DMS153 treated with DMSO at 0.1 percent for 48 hours (cell line): ENCODE results near the gene ZBTB46.
A peak's percentile ranks its signal among the peaks of the same experiment; 100 is the strongest.

Experiments
- DNase-seq: peaks from one replicate; lab custom pipeline; 2025; ENCODE audit not compliant: unreplicated experiment; lab: John Stamatoyannopoulos, UW

The ZBTB46 gene

DNA sequence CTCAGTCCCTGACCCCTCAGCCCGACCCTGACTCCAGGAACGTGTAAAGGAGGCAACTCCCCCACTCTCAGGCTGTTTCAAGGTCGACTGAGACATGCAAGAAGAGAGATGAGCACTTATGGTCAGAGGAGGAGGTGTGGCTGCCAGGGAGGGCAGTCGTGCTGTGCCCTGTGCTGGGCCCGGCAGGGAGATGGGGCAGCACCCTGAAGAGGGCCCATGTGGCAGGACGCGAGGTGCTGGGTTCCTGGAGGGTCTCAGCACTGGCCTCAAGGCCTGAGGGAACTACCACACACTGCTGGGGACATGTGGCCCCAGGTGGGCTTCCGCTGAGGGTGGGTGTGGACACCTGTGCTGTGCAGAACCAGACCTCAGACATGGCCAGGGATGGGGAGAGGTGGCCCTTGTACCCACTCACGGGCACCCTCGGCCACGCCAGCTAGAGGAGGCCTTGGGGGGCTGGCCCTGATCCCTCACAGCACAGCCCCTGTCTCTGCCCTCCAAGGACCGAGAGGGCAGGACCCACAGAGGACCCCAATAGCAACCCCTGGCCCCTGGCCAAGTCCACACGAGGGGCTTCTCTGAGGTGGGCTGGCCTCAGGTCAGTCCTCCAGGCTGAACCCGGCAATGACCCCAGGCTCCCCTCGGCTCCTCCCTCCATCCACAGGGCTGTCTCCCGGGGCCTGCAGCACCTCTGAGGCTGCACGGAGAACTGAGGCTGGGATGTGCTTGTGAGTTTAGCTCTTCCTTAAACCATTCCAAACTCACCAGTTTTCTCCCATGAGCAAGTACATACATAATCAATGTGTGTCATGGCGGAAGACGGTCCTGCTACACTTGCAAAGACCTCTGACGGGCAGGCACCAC is 82.8 kb downstream of the ZBTB46 start:
- DNase-seq: no peak

DNA sequence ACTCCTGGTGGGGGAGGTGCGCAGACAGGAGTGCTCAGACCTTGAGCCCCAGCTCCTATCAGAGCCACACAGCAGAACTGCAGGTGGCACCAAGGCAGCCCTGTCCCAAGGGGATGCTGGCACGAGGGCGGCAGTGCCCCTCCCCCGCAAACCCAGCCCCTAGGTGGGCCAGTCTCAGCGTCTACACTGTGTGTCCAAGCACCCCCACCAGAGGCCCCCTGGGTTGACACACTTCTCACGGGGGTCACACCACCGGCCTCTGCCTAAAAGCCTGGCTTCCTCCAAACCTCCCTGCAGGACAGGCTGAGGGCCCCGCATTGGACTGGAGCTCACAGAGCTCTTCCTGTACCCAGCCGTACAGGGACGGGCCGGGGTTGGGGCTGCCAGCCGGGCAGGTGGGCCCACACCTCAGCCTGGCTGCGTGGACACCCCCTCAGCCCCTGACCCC is 83.4 kb downstream of the ZBTB46 start:
- DNase-seq: no peak

DNA sequence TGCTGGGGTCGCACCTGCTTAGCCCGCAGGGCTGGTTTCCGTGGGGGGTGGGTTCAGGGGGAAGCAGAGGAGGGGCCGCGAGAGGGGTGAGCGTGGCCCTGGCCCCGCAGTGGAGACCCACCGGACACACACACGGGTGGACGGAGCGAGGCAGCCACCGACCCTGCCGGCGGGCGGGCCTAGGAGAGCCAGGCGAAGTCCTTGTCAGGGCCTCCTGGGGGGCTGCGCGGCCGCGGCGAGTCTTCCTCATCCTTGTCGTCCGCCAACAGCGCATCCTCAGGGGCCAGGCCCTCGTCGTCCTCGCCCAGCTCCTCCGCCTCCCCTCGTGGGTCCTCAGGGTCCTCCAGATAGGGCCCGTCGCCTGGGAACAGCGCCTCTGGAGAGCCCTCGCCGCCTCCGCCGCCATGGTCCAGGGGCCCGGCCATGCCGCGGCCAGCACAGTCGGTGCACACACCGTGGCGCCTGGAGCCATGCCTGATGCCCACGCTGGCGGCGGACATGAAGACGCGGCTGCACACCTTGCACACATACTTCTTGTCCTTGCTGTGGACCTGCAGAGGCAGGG is 84.2 kb downstream of the ZBTB46 start:
- DNase-seq: no peak

DNA sequence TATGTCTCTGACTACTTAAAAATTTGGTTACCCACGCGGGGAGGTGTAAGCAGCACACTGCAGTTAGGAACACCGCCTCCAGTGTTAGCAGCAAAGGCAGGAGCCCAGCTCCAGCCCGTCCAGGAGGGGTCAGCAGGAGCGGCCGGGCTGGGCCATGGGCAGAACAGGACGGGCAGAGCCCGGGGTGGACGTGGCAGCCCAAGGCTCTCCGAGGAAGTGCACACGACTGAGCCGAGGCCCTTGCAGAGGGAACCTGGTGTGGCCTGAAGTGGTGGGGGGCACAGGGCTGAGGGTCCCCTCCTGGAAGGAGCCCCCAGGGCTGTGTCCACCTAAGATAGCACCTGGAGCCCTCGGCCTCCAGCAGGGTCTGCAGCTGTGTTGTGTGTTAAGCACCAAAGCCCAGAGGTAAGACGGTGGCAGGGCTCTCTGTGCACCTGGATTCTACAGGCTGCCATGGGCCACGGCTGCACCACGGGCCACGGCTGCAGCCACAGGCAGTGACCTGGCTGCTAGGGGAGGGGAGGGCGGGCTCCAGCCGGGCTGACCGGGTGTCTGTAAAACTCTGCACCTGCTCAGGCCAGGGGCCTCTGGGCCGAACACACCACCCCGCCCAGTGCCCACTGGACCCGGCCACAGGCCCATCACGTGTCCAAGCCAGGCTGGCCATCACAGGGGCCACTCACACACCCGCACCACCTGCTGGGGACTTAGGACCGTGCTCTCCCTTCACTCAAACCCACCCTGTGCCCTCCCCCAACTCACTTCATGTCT is 84.9 kb downstream of the ZBTB46 start:
- DNase-seq: no peak

DNA sequence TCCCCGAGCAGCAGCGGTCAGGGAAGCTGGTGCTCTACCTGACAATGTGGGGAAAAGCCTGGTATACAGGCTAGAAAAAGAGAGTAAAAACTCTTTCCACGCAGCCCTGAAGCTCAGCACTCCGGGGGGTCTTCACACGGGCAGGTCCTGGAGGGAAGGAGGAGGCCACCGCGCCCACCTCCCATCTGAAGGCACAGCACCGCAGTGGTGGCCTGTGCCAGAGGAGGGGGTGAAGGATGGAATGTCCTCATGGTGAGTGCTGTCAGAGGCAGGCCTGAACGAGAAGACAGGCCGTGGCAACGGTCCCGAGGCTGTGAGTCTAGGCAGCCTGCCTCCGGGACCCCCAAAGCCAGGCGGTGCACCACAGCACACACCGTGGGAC is 85.6 kb downstream of the ZBTB46 start:
- no peak for DNase-seq

DNA sequence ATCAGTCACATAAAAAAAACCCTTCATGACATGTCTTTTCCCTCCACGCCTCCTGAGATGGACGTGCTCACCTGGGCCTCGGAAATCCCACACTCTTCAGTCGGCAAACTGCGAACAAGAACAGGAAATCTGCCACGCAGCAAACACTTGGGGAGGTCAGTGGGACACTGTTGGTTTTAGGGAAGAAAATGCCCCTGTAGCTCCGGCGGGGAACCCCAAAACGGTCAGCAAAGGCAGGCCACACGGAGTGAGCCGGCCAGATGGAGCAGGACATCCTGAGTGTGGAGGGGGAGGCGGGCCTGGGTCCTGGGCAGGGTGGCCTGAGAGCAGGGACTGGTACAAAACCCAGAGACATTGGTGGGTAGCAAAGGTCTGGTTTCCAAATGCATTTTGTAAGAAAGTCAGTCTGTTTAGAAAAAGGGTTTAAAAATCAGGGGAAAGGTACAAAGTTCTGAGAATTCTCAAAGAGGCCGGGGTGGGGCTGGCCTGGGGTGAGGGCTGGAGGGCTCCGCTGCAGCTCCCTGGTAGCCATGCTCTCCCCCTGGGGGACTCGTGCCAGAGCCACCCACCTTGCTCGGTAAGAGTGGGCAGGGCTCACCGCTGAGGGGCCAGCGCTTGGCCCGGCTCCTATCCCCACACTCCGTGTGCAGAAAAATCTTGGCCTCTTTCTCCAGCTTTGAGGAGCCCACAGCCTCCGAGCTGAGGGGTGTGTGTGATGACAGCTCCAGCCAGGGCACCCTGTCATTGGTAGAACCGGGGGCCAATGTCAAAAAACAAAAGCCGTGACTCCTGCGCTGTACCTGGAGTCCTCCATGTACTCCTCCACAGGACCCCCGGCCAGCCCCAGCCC is 86.3 kb downstream of the ZBTB46 start:
- DNase-seq: no peak

DNA sequence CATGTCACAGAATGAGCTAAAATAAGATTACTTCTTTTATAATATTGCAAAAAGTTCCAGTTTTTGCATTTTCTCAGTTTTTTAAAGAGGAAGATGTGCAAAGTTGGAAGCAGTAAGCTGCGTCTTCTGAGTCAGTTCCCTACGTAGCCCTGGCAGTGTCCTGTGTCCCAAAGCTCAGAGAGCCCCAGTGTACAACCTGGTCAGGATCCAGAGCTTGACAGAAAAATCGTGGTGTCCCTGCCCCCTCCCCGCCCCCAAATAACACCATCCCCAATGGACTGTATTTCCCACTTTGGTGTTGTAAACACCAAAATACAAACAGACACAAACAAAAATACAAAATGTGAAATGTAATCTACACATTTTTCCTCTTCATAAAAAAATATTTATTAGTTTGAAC is 86.9 kb downstream of the ZBTB46 start:
- DNase-seq: no peak

DNA sequence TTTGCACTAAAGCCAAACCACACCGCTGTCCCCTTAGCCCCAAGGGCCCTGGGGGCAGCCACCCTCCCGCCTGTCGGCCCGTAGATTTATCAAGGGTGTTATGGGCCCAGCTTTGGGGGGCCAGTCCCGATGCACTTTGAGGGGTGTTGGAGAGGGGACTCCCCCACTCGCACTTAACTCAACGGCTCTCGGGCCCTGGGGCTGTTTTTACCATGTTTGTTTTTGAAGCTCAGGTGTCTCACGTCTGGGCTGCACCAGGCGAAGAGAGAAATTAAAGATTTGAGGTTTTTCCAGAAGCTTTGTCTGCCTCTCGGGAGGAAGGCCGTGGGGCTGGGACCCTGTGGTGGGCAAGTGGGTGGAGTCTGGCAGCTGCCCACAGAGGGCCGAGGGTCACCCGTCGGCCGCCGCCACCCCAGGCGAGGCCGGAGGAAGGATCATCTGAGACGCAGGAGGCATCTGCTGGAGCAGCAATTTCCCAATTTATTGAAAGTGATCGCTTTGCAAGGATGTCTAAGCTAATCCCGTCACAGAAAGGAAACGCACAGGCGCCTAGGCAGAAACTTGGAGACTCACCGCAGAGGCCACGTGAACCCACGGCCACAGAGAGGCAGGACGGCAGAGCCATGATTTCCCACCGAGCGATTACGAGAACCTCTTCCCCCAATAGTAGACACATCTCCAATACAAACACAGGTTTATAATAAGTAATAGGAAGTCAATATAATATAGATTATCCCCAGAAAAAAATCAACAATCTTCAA is 87.7 kb downstream of the ZBTB46 start:
- DNase-seq: no peak

DNA sequence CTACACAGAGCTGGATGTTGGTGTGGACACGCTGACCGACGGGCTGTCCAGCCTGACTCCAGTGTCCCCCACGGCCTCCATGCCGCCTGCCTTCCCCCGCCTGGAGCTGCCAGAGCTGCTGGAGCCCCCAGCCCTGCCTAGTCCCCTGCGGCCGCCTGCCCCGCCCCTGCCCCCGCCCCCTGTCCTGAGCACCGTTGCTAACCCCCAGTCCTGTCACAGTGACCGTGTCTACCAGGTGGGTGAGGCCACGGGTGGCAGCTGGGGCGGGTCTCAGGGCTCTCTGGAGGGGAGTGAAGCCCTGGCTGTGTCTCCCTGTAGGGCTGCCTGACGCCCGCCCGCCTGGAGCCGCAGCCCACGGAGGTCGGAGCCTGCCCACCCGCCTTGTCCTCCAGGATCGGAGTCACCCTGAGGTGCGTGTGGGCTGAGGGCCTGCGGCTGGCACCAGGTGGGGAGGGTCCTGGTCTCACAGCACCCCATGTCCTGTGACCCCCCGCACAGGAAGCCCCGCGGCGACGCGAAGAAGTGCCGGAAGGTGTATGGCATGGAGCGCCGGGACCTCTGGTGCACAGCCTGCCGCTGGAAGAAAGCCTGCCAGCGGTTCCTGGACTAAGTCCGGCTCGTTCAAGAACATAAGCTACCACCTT is 88.6 kb downstream of the ZBTB46 start:
- no peak for DNase-seq

DNA sequence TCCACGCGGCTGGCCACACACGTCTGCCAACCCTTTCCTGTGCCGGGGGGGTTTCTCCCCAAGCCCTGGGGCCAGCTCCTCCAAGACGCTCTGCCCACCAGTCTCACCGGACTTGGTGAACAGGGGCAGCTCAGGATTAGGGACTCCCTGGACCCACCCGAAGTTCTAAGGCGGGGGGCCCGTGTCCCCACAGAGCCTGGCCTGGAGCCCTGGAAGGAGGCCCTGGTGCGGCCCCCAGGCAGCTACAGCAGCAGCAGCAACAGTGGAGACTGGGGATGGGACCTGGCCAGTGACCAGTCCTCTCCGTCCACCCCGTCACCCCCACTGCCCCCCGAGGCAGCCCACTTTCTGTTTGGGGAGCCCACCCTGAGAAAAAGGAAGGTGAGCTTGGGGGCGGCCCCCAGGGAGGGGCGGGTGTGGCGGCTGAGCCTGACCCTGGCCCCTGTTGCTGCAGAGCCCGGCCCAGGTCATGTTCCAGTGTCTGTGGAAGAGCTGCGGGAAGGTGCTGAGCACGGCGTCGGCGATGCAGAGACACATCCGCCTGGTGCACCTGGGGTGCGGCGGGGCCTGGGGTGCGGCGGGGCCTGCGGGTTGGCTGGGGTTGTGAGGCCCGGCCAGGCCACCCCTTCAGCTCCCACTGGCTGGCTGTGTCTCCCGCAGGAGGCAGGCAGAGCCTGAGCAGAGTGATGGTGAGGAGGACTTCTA is 89.2 kb downstream of the ZBTB46 start:
- DNase-seq: no peak

DNA sequence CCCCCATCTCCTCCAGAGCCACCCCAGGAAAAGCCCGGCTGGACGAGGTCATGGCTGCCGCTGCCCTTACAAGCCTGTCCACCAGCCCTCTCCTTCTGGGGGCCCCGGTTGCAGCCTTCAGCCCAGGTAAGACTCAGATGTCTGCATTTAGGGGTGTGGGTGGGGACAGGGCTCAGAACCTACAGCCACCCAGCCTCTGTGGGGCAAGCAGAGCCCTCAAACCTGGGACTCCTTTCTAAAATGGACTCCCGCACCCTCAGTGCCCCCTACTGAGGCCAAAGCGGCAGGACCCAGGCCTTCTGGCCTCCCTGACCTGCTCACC is 89.7 kb downstream of the ZBTB46 start:
- DNase-seq: no peak

DNA sequence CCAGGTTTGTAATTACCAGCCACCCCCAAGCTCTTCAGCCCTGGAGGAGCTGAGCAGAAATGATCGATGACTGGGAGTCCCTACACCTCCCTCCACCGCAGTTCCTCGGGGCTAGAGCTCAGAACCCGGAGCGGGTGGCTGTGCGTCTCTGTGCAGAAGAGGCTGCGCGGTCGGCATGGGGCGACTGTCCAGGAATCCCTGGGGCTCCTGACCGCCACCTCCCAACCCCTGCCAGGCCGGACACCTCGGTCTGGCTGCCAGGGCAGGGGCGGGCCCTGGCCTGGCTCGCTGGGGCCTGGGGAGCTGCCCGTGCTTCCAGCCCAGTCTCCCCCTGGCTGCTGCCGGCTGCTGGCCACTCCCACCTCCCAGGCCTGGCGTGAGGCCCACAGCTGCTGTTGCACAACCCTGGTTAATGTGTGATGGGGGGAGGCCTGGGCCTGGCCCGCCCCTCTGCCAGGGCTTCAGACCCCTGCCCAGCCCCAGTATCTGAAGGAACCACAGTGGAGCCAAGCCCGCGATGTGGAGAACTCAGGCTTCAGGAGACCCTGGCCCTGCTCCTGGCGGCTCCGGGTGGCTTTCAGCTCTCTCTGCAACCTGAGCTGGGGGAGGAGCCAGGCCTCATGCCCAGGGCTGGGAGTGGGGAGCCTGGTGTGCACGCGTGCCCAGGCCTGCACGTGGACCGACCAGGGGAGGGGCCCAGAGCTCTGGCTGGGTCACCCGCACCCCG is 90.3 kb downstream of the ZBTB46 start:
- DNase-seq: peak; percentile 64

DNA sequence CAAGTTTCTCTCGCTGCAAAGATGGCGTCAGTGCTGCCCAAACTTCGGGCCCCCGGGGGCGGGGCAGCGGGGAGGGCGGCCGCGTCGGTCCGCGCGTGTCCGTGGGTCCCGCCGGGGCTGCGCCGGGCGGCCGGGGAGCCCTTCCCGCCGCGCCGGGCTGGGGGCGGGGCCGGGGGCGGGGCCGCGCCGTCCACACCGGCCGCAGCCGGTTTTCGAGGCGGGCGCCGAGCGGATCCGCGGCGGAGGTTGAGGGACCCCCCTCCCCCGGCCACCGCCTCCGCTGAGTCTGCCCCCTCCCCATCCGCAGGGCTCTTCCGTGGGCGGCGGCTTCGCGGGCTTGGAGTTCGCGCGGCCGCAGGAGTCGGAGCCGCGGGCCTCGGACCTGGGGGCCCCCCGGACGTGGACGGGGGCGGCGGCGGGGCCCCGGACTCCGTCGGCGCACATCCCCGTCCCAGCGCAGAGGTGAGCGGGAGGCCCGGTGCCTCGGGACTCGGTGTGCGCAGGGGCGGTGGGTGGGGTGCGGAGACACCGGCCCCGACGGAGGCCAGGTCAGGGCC is 90.9 kb downstream of the ZBTB46 start:
- no peak for DNase-seq

DNA sequence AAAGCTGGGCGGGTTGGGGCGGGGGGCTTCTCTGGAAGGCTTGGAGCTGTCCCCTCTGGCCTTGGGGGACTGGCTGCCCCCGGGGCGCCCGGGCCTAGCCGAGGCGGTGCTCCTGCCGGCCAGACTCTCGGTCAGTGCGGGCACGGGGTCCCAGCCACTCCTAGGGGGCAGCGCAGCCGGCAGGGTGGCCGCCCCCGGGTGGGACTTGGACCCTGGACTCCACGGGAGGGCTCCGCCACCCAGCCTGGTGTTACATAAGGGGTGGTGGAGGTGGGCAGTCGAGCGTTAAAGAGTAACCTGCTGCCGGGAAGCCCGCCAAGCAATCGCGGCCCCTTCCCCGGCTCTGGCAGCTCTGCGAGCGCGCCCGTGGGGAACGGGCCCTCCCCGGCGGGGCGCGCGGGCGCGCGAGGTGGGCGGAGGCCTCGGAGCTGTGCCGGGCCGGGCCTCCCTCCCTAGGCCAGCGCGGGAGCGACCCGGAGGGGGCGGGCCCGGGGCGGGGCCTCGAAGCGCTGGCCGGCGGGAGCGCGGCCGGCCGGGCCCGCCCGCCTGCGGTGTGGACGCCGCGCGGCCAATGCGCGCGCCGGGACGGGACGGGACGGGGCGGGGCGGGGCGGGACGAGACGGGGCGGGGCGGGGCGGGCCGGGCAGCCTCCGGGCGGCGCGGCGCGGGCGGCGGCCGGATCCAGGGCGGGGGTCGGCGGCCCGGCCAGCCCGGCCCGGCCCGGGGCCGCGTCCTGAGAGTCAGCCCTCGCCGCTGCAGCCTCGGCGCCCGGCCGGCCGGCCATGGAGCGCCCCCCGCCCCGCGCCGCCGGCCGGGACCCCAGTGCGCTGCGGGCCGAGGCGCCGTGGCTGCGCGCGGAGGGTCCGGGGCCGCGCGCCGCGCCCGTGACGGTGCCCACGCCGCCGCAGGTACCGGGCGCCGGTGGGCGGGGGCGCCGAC is 91.7 kb downstream of the ZBTB46 start, which contains the start of gene SLC2A4RG:
SLC2A4RG (plus strand) TSS at position 647 of the 940 bp plus-strand sequence; CDS start at position 784, 137 bp downstream.
- peak; percentile 33 for DNase-seq

DNA sequence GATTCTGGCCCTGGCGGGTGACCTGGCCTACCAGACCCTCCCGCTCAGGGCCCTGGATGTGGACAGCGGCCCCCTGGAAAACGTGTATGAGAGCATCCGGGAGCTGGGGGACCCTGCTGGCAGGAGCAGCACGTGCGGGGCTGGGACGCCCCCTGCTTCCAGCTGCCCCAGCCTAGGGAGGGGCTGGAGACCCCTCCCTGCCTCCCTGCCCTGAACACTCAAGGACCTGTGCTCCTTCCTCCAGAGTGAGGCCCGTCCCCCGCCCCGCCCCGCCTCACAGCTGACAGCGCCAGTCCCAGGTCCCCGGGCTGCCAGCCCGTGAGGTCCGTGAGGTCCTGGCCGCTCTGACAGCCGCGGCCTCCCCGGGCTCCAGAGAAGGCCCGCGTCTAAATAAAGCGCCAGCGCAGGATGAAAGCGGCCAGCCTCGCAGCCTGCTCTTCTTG is 92.4 kb downstream of the ZBTB46 start:
- DNase-seq: no peak

DNA sequence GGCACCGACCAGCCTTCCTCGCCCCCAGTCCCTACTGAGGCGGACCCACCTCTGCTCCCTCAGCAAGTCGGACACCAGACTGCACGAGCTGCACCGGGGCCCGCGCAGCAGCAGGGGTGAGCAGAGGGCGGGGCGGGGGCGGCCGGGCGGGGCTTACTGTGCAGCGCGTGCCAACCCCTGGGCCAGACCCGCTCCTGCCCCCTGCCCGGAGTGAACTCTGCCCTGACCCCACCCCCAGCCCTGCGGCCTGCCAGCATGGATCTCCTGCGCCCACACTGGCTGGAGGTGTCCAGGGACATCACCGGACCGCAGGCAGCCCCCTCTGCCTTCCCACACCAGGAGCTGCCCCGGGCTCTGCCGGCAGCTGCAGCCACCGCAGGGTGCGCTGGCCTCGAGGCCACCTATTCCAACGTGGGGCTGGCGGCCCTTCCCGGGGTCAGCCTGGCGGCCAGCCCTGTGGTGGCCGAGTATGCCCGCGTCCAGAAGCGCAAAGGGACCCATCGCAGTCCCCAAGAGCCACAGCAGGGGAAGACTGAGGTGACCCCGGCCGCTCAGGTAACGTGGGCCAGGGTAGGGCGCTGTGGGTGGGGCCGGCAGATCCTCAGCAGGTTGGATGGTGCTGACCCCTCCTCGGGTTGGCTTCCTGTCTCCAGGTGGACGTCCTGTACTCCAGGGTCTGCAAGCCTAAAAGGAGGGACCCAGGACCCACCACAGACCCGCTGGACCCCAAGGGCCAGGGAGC is 92.9 kb downstream of the ZBTB46 start:
- DNase-seq: no peak

DNA sequence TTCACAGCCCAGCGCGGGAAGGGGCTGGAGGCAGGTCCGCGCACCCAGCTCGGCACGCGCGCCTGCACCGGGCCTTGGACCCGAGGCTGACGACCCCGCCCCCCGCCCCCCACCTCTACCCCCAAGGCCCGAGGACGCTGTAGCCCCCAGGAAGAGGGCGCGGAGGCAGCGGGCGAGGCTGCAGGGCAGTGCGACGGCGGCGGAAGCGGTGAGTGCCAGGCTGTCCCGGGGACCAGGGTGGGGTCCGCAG is 93.4 kb downstream of the ZBTB46 start:
- DNase-seq: no peak
